ENCODE data around the gene MPO. TPM values are rescaled to one million over a fixed set of nuclear protein-coding genes. Genes with fewer than 3 reads are reported as not detected.

Gene MPO
- total and polyA plus RNA-seq, 10 of the 15 experiments (the other 5 are each of a cell fraction or from before 2014, with no cell fraction given) = 0.06 to 0.49 (median 0.14) TPM

DNA sequence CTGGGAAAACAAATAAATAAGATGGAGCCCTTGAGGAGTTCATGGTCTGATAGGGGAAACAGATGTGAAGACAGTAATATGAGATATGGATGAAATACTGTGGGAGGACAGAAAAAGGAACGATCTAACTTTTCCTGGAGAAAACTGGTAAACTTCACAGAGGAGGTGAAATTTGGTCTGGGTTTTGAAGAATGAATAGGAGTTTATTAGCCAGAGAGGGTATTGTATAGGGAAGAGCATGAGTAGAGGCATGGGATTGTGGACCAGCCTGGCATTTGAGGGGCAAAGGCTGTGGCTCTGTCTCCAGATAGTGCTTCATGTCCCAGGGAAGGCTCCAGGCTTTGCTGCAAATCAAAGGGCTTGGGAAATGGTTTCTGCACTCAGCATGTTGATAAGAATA lies 40.7 kb downstream of the MPO start:
- ATAC-seq = no peak

GRCh38 chr17:58238147-58238634 lies 42.5 kb downstream of the MPO start, which contains the start of gene LPO:
TSS of gene LPO (plus strand) at chr17:58238584. CDS start at chr17:58242980, 4,396 bp downstream.
- no peak within 1 kb of the TSS for H3K4me3 ChIP-seq
- intact Hi-C loops (cut with micrococcal nuclease; ENCODE audit: unreplicated experiment) = no loop called here
- H3K9me3 ChIP-seq (replicated peaks; ENCODE audit: control insufficient read depth, insufficient read depth, low read length) = no peaks in the 10 kb centered on the region
- CTCF ChIA-PET = interaction anchor here (1.0 to 5.3 kb wide), 4 partner anchors 9 to 37 kb away, joined by 3 to 29 read pairs (median 16); no protein-coding TSS in a partner anchor
- no peaks in the 10 kb centered on the region for H4K20me1 ChIP-seq (ENCODE audit: control insufficient read depth, insufficient read depth)
- no peak within 1 kb of the TSS for H2AFZ ChIP-seq (ENCODE audit: control insufficient read depth, low read depth, low read length)
- ATAC-seq = no peak
- H3K27me3 ChIP-seq (replicated peaks in 1 of 2; ENCODE audit: control insufficient read depth in 2 of 2, insufficient read depth in 2 of 2, low read length in 1 of 2) = peaks cover 0 to 3% of the 10 kb centered on the region in 2 experiments; a peak in 2 of 4 replicates
- RAD21 ChIA-PET (ENCODE audit: unreplicated experiment) = interaction anchor here (0.6 to 1.3 kb wide), 3 partner anchors 8 to 394 kb away, joined by 3 read pairs; no protein-coding TSS in a partner anchor
- no peak within 1 kb of the TSS for H3K4me2 ChIP-seq (ENCODE audit: control insufficient read depth, insufficient read depth)
- peaks cover 5% of the 10 kb centered on the region for H3K4me1 ChIP-seq (ENCODE audit: control insufficient read depth, insufficient read depth, low read length)
- no peak within 1 kb of the TSS for H3K9ac ChIP-seq (ENCODE audit: control insufficient read depth, insufficient read depth, low read length)
- 59% methylated on average over 5 of the region's 5 CpGs for WGBS (ENCODE audit: insufficient coverage, insufficient replicate concordance, low lambda C conversion rate, missing lambda C conversion rate)
- H3K79me2 ChIP-seq (ENCODE audit: control insufficient read depth, insufficient read depth, low read length) = no peaks in the 10 kb centered on the region
- SMC1A ChIA-PET (ENCODE audit: uncharacterized antibody, unreplicated experiment) = interaction anchor here (0.6 to 3.1 kb wide), 4 partner anchors 11 to 1330 kb away, joined by 3 to 23 read pairs (median 3); no protein-coding TSS in a partner anchor
- no peak for FAIRE-seq
- BruUV-seq (replicated peaks) = no TSS peak
- in situ Hi-C loops (cut with MboI) = no loop called here
- no peak within 1 kb of the TSS for H3K27ac ChIP-seq (ENCODE audit: control insufficient read depth, insufficient read depth)
- H3K36me3 ChIP-seq (ENCODE audit: control insufficient read depth in 2 of 2, insufficient read depth in 2 of 2, low read length in 1 of 2) = no peaks in the 10 kb centered on the region
- no peak for DNase-seq (ENCODE audit: low read depth, low spot score)
- POLR2A ChIA-PET = interaction anchor here (1.0 to 1.9 kb wide), 2 partner anchors 10 to 12 kb away, joined by 4 to 6 read pairs; no protein-coding TSS in a partner anchor
- no peak for TF ChIP-seq SMAD5 (IDR thresholded peaks at IDR 0.05; ENCODE audit: low read depth)
- no peak for TF ChIP-seq ZBTB4 (CRISPR knock-in tag; IDR thresholded peaks at IDR 0.05)
- TF ChIP-seq ZBTB40 (IDR thresholded peaks at IDR 0.05; ENCODE audit: borderline replicate concordance) = no peak
- no peak for TF ChIP-seq SREBF2 (IDR thresholded peaks at IDR 0.05; ENCODE audit: low read length)
- TF ChIP-seq CHD4 (IDR thresholded peaks at IDR 0.05) = no peak

More for the DNA sequence above, 40.7 kb downstream of the MPO start:
- WGBS (ENCODE audit: insufficient coverage, insufficient replicate concordance, low lambda C conversion rate, missing lambda C conversion rate) = 45% methylated on average over 1 of the region's 1 CpG
- H2AFZ ChIP-seq (ENCODE audit: control insufficient read depth, low read depth, low read length) = no peak overlapping the region
- RAD21 ChIA-PET (ENCODE audit: unreplicated experiment) = no interaction called here
- H3K9ac ChIP-seq (ENCODE audit: control insufficient read depth, insufficient read depth, low read length) = no peak overlapping the region
- FAIRE-seq = no peak
- H3K27ac ChIP-seq (ENCODE audit: control insufficient read depth, insufficient read depth) = no peak overlapping the region
- no peaks in the 10 kb centered on the region for H3K79me2 ChIP-seq (ENCODE audit: control insufficient read depth, insufficient read depth, low read length)
- no TSS peak for BruUV-seq (replicated peaks)
- no peaks in the 10 kb centered on the region for H4K20me1 ChIP-seq (ENCODE audit: control insufficient read depth, insufficient read depth)
- in situ Hi-C loops (cut with MboI) (no loop called here), intact Hi-C loops (cut with micrococcal nuclease; ENCODE audit: unreplicated experiment) (no loop called here)
- no peaks in the 10 kb centered on the region for H3K36me3 ChIP-seq (ENCODE audit: control insufficient read depth in 2 of 2, insufficient read depth in 2 of 2, low read length in 1 of 2)
- no peak overlapping the region for H3K4me3 ChIP-seq
- no peaks in the 10 kb centered on the region for H3K9me3 ChIP-seq (replicated peaks; ENCODE audit: control insufficient read depth, insufficient read depth, low read length)
- SMC1A ChIA-PET (ENCODE audit: uncharacterized antibody, unreplicated experiment) = no interaction called here
- H3K27me3 ChIP-seq (replicated peaks in 1 of 2; ENCODE audit: control insufficient read depth in 2 of 2, insufficient read depth in 2 of 2, low read length in 1 of 2) = peaks cover 0 to 3% of the 10 kb centered on the region in 2 experiments; a peak in 2 of 4 replicates
- no peaks in the 10 kb centered on the region for H3K4me1 ChIP-seq (ENCODE audit: control insufficient read depth, insufficient read depth, low read length)
- no peak for DNase-seq (ENCODE audit: low read depth, low spot score)
- TF ChIP-seq BACH1 (IDR thresholded peaks at IDR 0.05; ENCODE audit: borderline replicate concordance) = no peak
- no peak for TF ChIP-seq ZNF217 (IDR thresholded peaks at IDR 0.05)
- TF ChIP-seq STAT3 (IDR thresholded peaks at IDR 0.05; ENCODE audit: low read depth, low read length) = no peak
- no peak for TF ChIP-seq SUZ12 (IDR thresholded peaks at IDR 0.05; ENCODE audit: unreplicated experiment)
- POLR2A ChIA-PET = no interaction called here
- H3K4me2 ChIP-seq (ENCODE audit: control insufficient read depth, insufficient read depth) = no peak overlapping the region
- CTCF ChIA-PET = no interaction called here

All from GM12878 (cell line).